ENCODE results near the gene ARSG.
"Not testable (repeated sequence)": the region's sequence is repeated elsewhere in the genome, so short reads cannot be mapped to it uniquely, and the experiment has no call there.

ARSG gene

GRCh38 chr17:68290955-68291835 lies at the start of gene ARSG, which contains the start of gene SLC16A6:
ARSG (plus strand) TSS chr17:68291495; CDS start chr17:68307494, 15,999 bp downstream.
SLC16A6 (minus strand) TSS chr17:68291127; CDS start chr17:68278320, 12,807 bp downstream.
- DNase-seq, result peak; percentile 80

GRCh38 chr17:68246271-68247028 lies 44.8 kb upstream of the ARSG start:
- no peak for DNase-seq

GRCh38 chr17:68247445-68248198 lies 43.7 kb upstream of the ARSG start, which contains the start of gene AMZ2:
AMZ2 (plus strand) TSS chr17:68248043; CDS start chr17:68250188, 2,145 bp downstream.
- peak; percentile 97 for DNase-seq

GRCh38 chr17:68248199-68248825 lies 43.0 kb upstream of the ARSG start:
- peak in 1 of 2 experiments; percentile 69 for DNase-seq

GRCh38 chr17:68248891-68249290 lies 42.4 kb upstream of the ARSG start:
- DNase-seq, result no peak

- DNase-seq, result no peak
These were observed 41.9 kb upstream of the ARSG start for GRCh38 chr17:68249354-68249765.

- DNase-seq, result not testable (repeated sequence)
These were observed 37.9 kb upstream of the ARSG start for GRCh38 chr17:68253426-68253825.

- DNase-seq, result no peak
These were observed 36.1 kb upstream of the ARSG start for GRCh38 chr17:68255151-68255550.

GRCh38 chr17:68255731-68256538 lies 35.4 kb upstream of the ARSG start:
- DNase-seq, result no peak

- not testable (repeated sequence) for DNase-seq
These were observed 34.6 kb upstream of the ARSG start for GRCh38 chr17:68256701-68257100.

GRCh38 chr17:68257934-68258333 lies 33.4 kb upstream of the ARSG start:
- DNase-seq, result no peak

GRCh38 chr17:68258890-68259647 lies 32.2 kb upstream of the ARSG start:
- DNase-seq, result peak; percentile 66 to 76

- DNase-seq, result not testable (repeated sequence)
These were observed 31.7 kb upstream of the ARSG start for GRCh38 chr17:68259648-68259951.

- DNase-seq, result no peak
These were observed 31.1 kb upstream of the ARSG start for GRCh38 chr17:68260051-68260762.

GRCh38 chr17:68262467-68262866 lies 28.8 kb upstream of the ARSG start:
- DNase-seq, result not testable (repeated sequence)

- DNase-seq, result not testable (repeated sequence)
These were observed 28.1 kb upstream of the ARSG start for GRCh38 chr17:68263101-68263681.

GRCh38 chr17:68265833-68266232 lies 25.5 kb upstream of the ARSG start:
- DNase-seq, result not testable (repeated sequence)

- DNase-seq, result no peak
These were observed 17.6 kb upstream of the ARSG start for GRCh38 chr17:68273722-68274121.

GRCh38 chr17:68276339-68276738 lies 15.0 kb upstream of the ARSG start:
- not testable (repeated sequence) for DNase-seq

GRCh38 chr17:68277807-68278206 lies 13.5 kb upstream of the ARSG start:
- no peak for DNase-seq
